B cell (primary cell): ENCODE data around the gene C10orf143.

Experiments
- CTCF ChIP-seq: fragments of 200-600 bp; IDR thresholded peaks from one replicate; pipeline ENCODE4 v1.8.0; 2022; ENCODE audit warnings: antibody characterized with exemption, mild to moderate bottlenecking
- EZH2 ChIP-seq: IDR thresholded peaks from 2 replicates; pipeline ENCODE4 v1.6.1; 2012; ENCODE audit warnings: borderline replicate concordance, low read depth, mild to moderate bottlenecking, moderate library complexity, low read length; ENCODE audit not compliant: insufficient read depth, poor library complexity, severe bottlenecking

- TF ChIP-seq CTCF (no peak), EZH2 (no peak)
Observed at GRCh38 chr10:130110246-130111112, at the start of gene C10orf143.
